Activated CD4-positive, alpha-beta T cell treated with anti-CD3 and anti-CD28 coated beads, Interleukin-2, Interleukin-6, amounts not matched to agents 100 ng/mL and 50 ng/mL, durations not matched to agents 16 hours and 8 hours (primary cell): ENCODE measurements around the gene PATE1.
"Not testable (repeated sequence)": the region's sequence is repeated elsewhere in the genome, so short reads cannot be mapped to it uniquely, and the experiment has no call there.

Experiments used
- DNase-seq: peaks from one replicate; pipeline ENCODE4 v3.0.0-alpha.2; 2020

Gene PATE1

GRCh38 chr11:125745979-125746378 lies at the start of gene PATE1:
PATE1 (plus strand) TSS chr11:125746279; CDS start chr11:125746305, 26 bp downstream.
- DNase-seq = no peak

GRCh38 chr11:125701018-125701610 lies 45.0 kb upstream of the PATE1 start:
- DNase-seq = no peak

GRCh38 chr11:125701858-125702621 lies 44.0 kb upstream of the PATE1 start:
- no peak for DNase-seq

GRCh38 chr11:125704686-125705085 lies 41.4 kb upstream of the PATE1 start:
- DNase-seq = not testable (repeated sequence)

- no peak for DNase-seq
Measured at GRCh38 chr11:125720781-125721180, 25.3 kb upstream of the PATE1 start.

GRCh38 chr11:125724125-125724524 lies 22.0 kb upstream of the PATE1 start:
- no peak for DNase-seq

- no peak for DNase-seq
Measured at GRCh38 chr11:125728969-125729368, 17.1 kb upstream of the PATE1 start.

GRCh38 chr11:125740617-125741016 lies 5.5 kb upstream of the PATE1 start:
- no peak for DNase-seq

GRCh38 chr11:125743681-125744080 lies 2.4 kb upstream of the PATE1 start:
- no peak for DNase-seq

GRCh38 chr11:125750629-125751028 lies 4.5 kb downstream of the PATE1 start:
- DNase-seq = no peak

GRCh38 chr11:125756050-125756449 lies 10.0 kb downstream of the PATE1 start:
- DNase-seq = no peak

- DNase-seq = no peak
Measured at GRCh38 chr11:125762445-125762844, 16.4 kb downstream of the PATE1 start.

- DNase-seq = no peak
Measured at GRCh38 chr11:125763483-125763882, 17.4 kb downstream of the PATE1 start.

- no peak for DNase-seq
Measured at GRCh38 chr11:125766251-125766650, 20.2 kb downstream of the PATE1 start.

- DNase-seq = no peak
Measured at GRCh38 chr11:125768336-125769046, 22.4 kb downstream of the PATE1 start.

- DNase-seq = no peak
Measured at GRCh38 chr11:125770583-125770982, 24.5 kb downstream of the PATE1 start.

GRCh38 chr11:125772834-125773505 lies 26.9 kb downstream of the PATE1 start:
- no peak for DNase-seq

- DNase-seq = no peak
Measured at GRCh38 chr11:125773516-125773915, 27.4 kb downstream of the PATE1 start.

- no peak for DNase-seq
Measured at GRCh38 chr11:125777309-125777708, 31.2 kb downstream of the PATE1 start.

- DNase-seq = no peak
Measured at GRCh38 chr11:125778728-125779127, 32.6 kb downstream of the PATE1 start, which contains the start of gene PATE2. PATE2 (minus strand) TSS chr11:125778828; CDS start chr11:125778773, 55 bp downstream.

- DNase-seq = no peak
Measured at GRCh38 chr11:125784678-125785077, 38.6 kb downstream of the PATE1 start.

- DNase-seq = no peak
Measured at GRCh38 chr11:125787827-125788226, 41.7 kb downstream of the PATE1 start, which contains the start of gene PATE3. PATE3 (plus strand) TSS chr11:125788127; CDS start chr11:125788152, 25 bp downstream.

- DNase-seq = no peak
Measured at GRCh38 chr11:125790825-125791224, 44.7 kb downstream of the PATE1 start.
